Measurements from ENCODE around the gene ZNF511. TPM values are rescaled to one million over a fixed set of nuclear protein-coding genes. Genes with fewer than 3 reads are reported as not detected.
A peak's percentile ranks its signal among the peaks of the same experiment; 100 is the strongest.

ZNF511 gene
- total and polyA plus RNA-seq, 4 donors: 13.7 to 31.8 (median 24.2) TPM

DNA sequence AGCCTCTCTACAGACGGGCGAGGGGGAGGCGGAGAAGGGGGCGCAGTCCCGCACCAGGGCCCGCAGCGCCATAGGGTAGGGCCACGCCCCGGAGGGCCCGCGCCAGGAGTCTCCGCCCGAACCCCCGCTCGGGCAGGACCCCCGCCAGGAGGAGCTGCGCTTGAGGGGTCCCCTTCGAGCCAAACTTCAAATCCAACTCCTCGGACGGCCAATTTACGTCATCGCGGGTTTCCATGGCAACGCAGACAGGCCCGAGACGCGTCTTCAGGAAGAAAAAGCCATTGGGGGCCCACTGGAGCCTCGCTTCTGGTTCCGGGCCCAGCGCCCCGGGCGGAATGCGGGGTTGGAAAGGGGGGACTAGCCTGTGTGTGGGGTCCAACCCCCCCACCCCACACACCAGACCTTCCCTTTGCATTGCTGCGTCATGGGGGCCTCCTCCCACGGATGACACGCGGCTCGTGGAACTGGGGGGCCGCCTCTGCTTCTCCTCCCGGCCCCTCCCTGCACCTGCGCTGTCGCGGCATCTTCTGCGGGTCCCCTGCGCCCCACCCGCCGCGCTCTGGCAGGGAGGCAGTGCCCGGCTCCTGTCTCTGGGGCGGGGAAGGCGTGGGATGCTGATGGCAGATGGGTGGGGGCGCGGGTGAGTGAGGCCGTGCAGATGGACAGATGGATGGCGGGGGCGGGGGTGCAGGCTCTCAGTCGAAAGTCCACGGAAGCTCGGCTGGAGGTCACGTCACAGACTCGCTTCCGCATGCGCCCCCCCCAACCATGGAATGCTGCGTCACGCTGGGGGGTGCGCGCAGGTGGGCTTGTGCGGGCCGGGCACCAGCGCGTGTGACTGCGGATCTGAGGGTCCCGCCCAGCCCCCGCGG is 26.8 kb downstream of the ZNF511 start:
- WGBS: 6% methylated on average over 75 of the region's 75 CpGs
- TF ChIP-seq HNF4A (conservative IDR thresholded peaks at IDR 0.05): peak in 1 of 2 donors; percentile 47
- no peak for TF ChIP-seq FOXA1 (IDR thresholded peaks at IDR 0.05)
- no peak for TF ChIP-seq NR2F2 (IDR thresholded peaks at IDR 0.05)
- Histone ChIP-seq H3K36me3 (ENCODE audit: control insufficient read depth in 4 of 4, insufficient read depth in 3 of 4, low read depth in 1 of 4, low read length in 3 of 4) (no peaks in the 10 kb centered on the region), H3K4me1 (ENCODE audit: control insufficient read depth in 4 of 4, insufficient read depth in 4 of 4, low read length in 3 of 4) (peaks cover 0 to 16% (median 8%) of the 10 kb centered on the region in 4 donors), H3K4me3 (ENCODE audit: low read depth in 1 of 3, low read length in 3 of 3) (peak overlapping the region in 1 of 3 donors; percentile 26), H3K9ac (ENCODE audit: low read depth in 1 of 2, low read length in 2 of 2) (no peak overlapping the region), H3K9me3 (ENCODE audit: control insufficient read depth in 4 of 4, low read length in 3 of 4) (no peaks in the 10 kb centered on the region), H3K27ac (ENCODE audit: low read depth in 1 of 2, low read length in 2 of 2) (no peak overlapping the region), H3K27me3 (ENCODE audit: control insufficient read depth in 4 of 4, insufficient read depth in 4 of 4, low read length in 3 of 4) (peaks cover 0 to 14% (median 8%) of the 10 kb centered on the region in 4 donors)
- no peak for DNase-seq (ENCODE audit: low spot score)

DNA sequence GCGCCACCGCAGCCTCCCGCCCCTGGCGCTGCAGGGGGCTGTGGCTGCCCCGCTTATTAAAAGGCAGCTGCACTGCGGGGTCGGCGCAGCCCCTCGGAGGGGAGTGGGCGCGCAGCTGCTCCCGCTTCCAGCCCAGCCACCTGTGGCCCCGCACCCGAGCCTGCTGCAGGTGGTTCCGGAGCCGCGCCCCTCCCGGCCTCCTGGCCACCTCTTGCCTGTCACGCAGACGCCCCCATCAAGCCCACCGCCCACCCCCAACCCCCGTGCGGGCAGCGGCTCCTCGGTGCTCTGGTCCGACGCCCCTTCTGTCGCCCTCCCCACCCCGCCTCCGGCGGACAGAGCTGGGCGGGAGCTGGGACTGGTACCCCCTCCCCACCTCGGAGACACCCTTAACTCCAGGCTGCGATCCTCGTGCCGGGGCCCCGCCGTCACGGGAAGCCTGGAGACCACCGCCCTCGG is 27.4 kb downstream of the ZNF511 start:
- Histone ChIP-seq H3K9ac (ENCODE audit: low read depth in 1 of 2, low read length in 2 of 2) (no peak overlapping the region), H3K27me3 (ENCODE audit: control insufficient read depth in 4 of 4, insufficient read depth in 4 of 4, low read length in 3 of 4) (peaks cover 0 to 14% (median 8%) of the 10 kb centered on the region in 4 donors), H3K4me3 (ENCODE audit: low read depth in 1 of 3, low read length in 3 of 3) (peak overlapping the region in 1 of 3 donors; percentile 26), H3K36me3 (ENCODE audit: control insufficient read depth in 4 of 4, insufficient read depth in 3 of 4, low read depth in 1 of 4, low read length in 3 of 4) (no peaks in the 10 kb centered on the region), H3K4me1 (ENCODE audit: control insufficient read depth in 4 of 4, insufficient read depth in 4 of 4, low read length in 3 of 4) (peaks cover 0 to 16% (median 8%) of the 10 kb centered on the region in 4 donors), H3K9me3 (ENCODE audit: control insufficient read depth in 4 of 4, low read length in 3 of 4) (no peaks in the 10 kb centered on the region), H3K27ac (ENCODE audit: low read depth in 1 of 2, low read length in 2 of 2) (no peak overlapping the region)
- WGBS: 10% methylated on average over 41 of the region's 41 CpGs
- no peak for DNase-seq (ENCODE audit: low spot score)
- TF ChIP-seq EGR1 (IDR thresholded peaks at IDR 0.05; ENCODE audit: low read depth in 2 of 2) (no peak), YY1 (IDR thresholded peaks at IDR 0.05) (no peak), FOXA1 (IDR thresholded peaks at IDR 0.05) (no peak), HNF4G (IDR thresholded peaks at IDR 0.05) (no peak), GABPA (IDR thresholded peaks at IDR 0.05 in 1 of 2, conservative IDR thresholded peaks at IDR 0.05 in 1 of 2) (no peak), JUND (IDR thresholded peaks at IDR 0.05) (no peak)
- TF ChIP-seq, protein P1, sequence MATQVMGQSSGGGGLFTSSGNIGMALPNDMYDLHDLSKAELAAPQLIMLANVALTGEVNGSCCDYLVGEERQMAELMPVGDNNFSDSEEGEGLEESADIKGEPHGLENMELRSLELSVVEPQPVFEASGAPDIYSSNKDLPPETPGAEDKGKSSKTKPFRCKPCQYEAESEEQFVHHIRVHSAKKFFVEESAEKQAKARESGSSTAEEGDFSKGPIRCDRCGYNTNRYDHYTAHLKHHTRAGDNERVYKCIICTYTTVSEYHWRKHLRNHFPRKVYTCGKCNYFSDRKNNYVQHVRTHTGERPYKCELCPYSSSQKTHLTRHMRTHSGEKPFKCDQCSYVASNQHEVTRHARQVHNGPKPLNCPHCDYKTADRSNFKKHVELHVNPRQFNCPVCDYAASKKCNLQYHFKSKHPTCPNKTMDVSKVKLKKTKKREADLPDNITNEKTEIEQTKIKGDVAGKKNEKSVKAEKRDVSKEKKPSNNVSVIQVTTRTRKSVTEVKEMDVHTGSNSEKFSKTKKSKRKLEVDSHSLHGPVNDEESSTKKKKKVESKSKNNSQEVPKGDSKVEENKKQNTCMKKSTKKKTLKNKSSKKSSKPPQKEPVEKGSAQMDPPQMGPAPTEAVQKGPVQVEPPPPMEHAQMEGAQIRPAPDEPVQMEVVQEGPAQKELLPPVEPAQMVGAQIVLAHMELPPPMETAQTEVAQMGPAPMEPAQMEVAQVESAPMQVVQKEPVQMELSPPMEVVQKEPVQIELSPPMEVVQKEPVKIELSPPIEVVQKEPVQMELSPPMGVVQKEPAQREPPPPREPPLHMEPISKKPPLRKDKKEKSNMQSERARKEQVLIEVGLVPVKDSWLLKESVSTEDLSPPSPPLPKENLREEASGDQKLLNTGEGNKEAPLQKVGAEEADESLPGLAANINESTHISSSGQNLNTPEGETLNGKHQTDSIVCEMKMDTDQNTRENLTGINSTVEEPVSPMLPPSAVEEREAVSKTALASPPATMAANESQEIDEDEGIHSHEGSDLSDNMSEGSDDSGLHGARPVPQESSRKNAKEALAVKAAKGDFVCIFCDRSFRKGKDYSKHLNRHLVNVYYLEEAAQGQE (IDR thresholded peaks at IDR 0.05): no peak
- TF ChIP-seq, protein P2, sequence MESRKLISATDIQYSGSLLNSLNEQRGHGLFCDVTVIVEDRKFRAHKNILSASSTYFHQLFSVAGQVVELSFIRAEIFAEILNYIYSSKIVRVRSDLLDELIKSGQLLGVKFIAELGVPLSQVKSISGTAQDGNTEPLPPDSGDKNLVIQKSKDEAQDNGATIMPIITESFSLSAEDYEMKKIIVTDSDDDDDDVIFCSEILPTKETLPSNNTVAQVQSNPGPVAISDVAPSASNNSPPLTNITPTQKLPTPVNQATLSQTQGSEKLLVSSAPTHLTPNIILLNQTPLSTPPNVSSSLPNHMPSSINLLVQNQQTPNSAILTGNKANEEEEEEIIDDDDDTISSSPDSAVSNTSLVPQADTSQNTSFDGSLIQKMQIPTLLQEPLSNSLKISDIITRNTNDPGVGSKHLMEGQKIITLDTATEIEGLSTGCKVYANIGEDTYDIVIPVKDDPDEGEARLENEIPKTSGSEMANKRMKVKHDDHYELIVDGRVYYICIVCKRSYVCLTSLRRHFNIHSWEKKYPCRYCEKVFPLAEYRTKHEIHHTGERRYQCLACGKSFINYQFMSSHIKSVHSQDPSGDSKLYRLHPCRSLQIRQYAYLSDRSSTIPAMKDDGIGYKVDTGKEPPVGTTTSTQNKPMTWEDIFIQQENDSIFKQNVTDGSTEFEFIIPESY (IDR thresholded peaks at IDR 0.05): no peak
